GM21515 (cell line): ENCODE measurements around the gene PXDC1.

Experiments used
- ATAC-seq: cut with Tn5 transposase; IDR thresholded peaks from one replicate; pipeline ENCODE4 v1.9.1; 2021; ENCODE audit not compliant: unreplicated experiment

The PXDC1 gene

GRCh38 chr6:3751077-3751729 is at the start of gene PXDC1:
PXDC1 (minus strand) TSS chr6:3751713; CDS start chr6:3751531, 182 bp downstream.
- peak; percentile 22 for ATAC-seq

GRCh38 chr6:3800850-3801591 is 49.5 kb upstream of the PXDC1 start:
- ATAC-seq: no peak

- no peak for ATAC-seq
Measured at GRCh38 chr6:3799719-3800118, 48.2 kb upstream of the PXDC1 start.

GRCh38 chr6:3798055-3798919 is 46.8 kb upstream of the PXDC1 start:
- no peak for ATAC-seq

- ATAC-seq: no peak
Measured at GRCh38 chr6:3797231-3798054, 45.9 kb upstream of the PXDC1 start.

GRCh38 chr6:3796719-3797041 is 45.2 kb upstream of the PXDC1 start:
- no peak for ATAC-seq

GRCh38 chr6:3795836-3796718 is 44.6 kb upstream of the PXDC1 start:
- no peak for ATAC-seq

GRCh38 chr6:3794092-3794491 is 42.6 kb upstream of the PXDC1 start:
- ATAC-seq: peak; percentile 70

- peak; percentile 22 for ATAC-seq
Measured at GRCh38 chr6:3793545-3793944, 42.0 kb upstream of the PXDC1 start.

- no peak for ATAC-seq
Measured at GRCh38 chr6:3791526-3792203, 40.2 kb upstream of the PXDC1 start.

GRCh38 chr6:3789896-3790558 is 38.5 kb upstream of the PXDC1 start:
- ATAC-seq: no peak

- no peak for ATAC-seq
Measured at GRCh38 chr6:3789018-3789895, 37.7 kb upstream of the PXDC1 start.

GRCh38 chr6:3788408-3789017 is 37.0 kb upstream of the PXDC1 start:
- ATAC-seq: no peak

GRCh38 chr6:3786141-3786540 is 34.6 kb upstream of the PXDC1 start:
- ATAC-seq: no peak

GRCh38 chr6:3785745-3786098 is 34.2 kb upstream of the PXDC1 start:
- ATAC-seq: no peak

GRCh38 chr6:3784885-3785744 is 33.6 kb upstream of the PXDC1 start:
- ATAC-seq: no peak

- ATAC-seq: no peak
Measured at GRCh38 chr6:3784423-3784822, 32.9 kb upstream of the PXDC1 start.
